B cell (primary cell): Measurements from ENCODE around the gene FMNL2. TPM values are rescaled to one million over a fixed set of nuclear protein-coding genes. Genes with fewer than 3 reads are reported as not detected.

Source experiments
- ATAC-seq: fragments of 200-7000 bp; cut with Tn5 transposase; one replicate; pipeline ENCODE4 v1.10.0; 2021; ENCODE audit warnings: low read depth, mild to moderate bottlenecking, moderate number of reproducible peaks, moderate library complexity
- CTCF ChIA-PET: fragments of 350-600 bp; sonication (Branson Sonifier 250); formaldehyde crosslinking; loops from one replicate; lab custom pipeline; 2021; ENCODE audit warnings: antibody characterized with exemption, inconsistent platforms; lab: Charles Lee
- POLR2A ChIA-PET: fragments of 350-600 bp; sonication (Branson Sonifier 250); formaldehyde crosslinking; loops from one replicate; lab custom pipeline; 2021; ENCODE audit warnings: antibody characterized with exemption; lab: Charles Lee
- DNase-seq: peaks from one replicate; pipeline ENCODE4 v3.0.0; 2013
- H2AFZ ChIP-seq: 2 replicates; pipeline ENCODE4 v1.6.1; 2012; ENCODE audit warnings: mild to moderate bottlenecking, low read depth, low read length; ENCODE audit not compliant: insufficient read depth, poor library complexity, severe bottlenecking
- H3K27ac ChIP-seq, 2 donors: 1 replicate in 1 of 2; 2 replicates in 1 of 2; pipeline ENCODE4 v1.5.1; 2012 to 2013; ENCODE audit warnings: low read length in 2 of 2, mild to moderate bottlenecking in 2 of 2, moderate library complexity in 1 of 2
- H3K27me3 ChIP-seq, 4 experiments: fragments of 200-600 bp in 1 of 4; sonication (generic) in 1 of 4; replicated peaks in 1 of 4; 1 replicate in 2 of 4; 2 replicates in 2 of 4; pipeline versions ENCODE4 v1.6.1 to v1.7.0; 2013 to 2016; ENCODE audit warnings: low read length in 3 of 4, mild to moderate bottlenecking in 2 of 4, mixed read lengths in 1 of 4, moderate library complexity in 1 of 4; ENCODE audit not compliant: insufficient read depth in 4 of 4, control insufficient read depth in 3 of 4; ENCODE audit errors: control extremely low read depth in 1 of 4
- H3K36me3 ChIP-seq, 2 experiments: replicated peaks in 1 of 2; 1 replicate in 1 of 2; 2 replicates in 1 of 2; pipeline versions ENCODE4 v1.6.1 to v1.7.1; 2013; ENCODE audit warnings: low read length in 1 of 2; ENCODE audit not compliant: insufficient read depth in 2 of 2, control insufficient read depth in 1 of 2; ENCODE audit errors: control extremely low read depth in 1 of 2, extremely low read depth in 1 of 2
- H3K4me1 ChIP-seq, 2 donors: fragments of 200-600 bp in 1 of 2; sonication (generic) in 1 of 2; 1 replicate in 1 of 2; 2 replicates in 1 of 2; pipeline versions ENCODE4 v1.5.1 to v1.6.1; 2013 to 2017; ENCODE audit warnings: low read length in 2 of 2; ENCODE audit not compliant: control insufficient read depth in 2 of 2, insufficient read depth in 2 of 2
- H3K4me2 ChIP-seq: replicated peaks from 2 replicates; pipeline ENCODE3; 2012; ENCODE audit warnings: mild to moderate bottlenecking, low read depth, low read length; ENCODE audit not compliant: poor library complexity, severe bottlenecking
- H3K4me3 ChIP-seq, 5 experiments: fragments of 200-600 bp in 1 of 5; sonication (generic) in 1 of 5; 1 replicate in 3 of 5; 2 replicates in 2 of 5; pipeline versions ENCODE4 v1.5.1 to v1.7.0; 2011 to 2016; ENCODE audit warnings: low read length in 4 of 5, mild to moderate bottlenecking in 4 of 5, low read depth in 2 of 5, control low read depth in 1 of 5, moderate library complexity in 1 of 5; ENCODE audit not compliant: insufficient read depth in 1 of 5; ENCODE audit errors: control extremely low read depth in 1 of 5, extremely low read depth in 1 of 5
- H3K79me2 ChIP-seq: fragments of 200-600 bp; sonication (generic); one replicate; pipeline ENCODE4 v1.6.0; 2016; ENCODE audit warnings: low read length; ENCODE audit not compliant: control insufficient read depth, insufficient read depth
- H3K9ac ChIP-seq: fragments of 200-600 bp; sonication (generic); 2 replicates; pipeline ENCODE4 v1.6.1; 2017; ENCODE audit warnings: mild to moderate bottlenecking, low read length, moderate library complexity
- H3K9me3 ChIP-seq, 3 donors: one replicate each; pipeline versions ENCODE4 v1.6.1 to v1.7.1; 2013; ENCODE audit warnings: low read length in 2 of 3; ENCODE audit not compliant: control insufficient read depth in 2 of 3, insufficient read depth in 1 of 3; ENCODE audit errors: control extremely low read depth in 1 of 3
- H4K20me1 ChIP-seq: 2 replicates; pipeline ENCODE4 v1.6.0; 2012; ENCODE audit warnings: mild to moderate bottlenecking, low read length; ENCODE audit not compliant: insufficient read depth, control insufficient read depth, poor library complexity, severe bottlenecking
- H3K27ac Mint-ChIP-seq: one replicate; pipeline ENCODE4 v1.8.0; 2021; ENCODE audit warnings: mixed read lengths
- H3K27me3 Mint-ChIP-seq: one replicate; pipeline ENCODE4 v1.8.0; 2021; ENCODE audit warnings: mixed read lengths
- H3K4me1 Mint-ChIP-seq: one replicate; pipeline ENCODE4 v1.8.0; 2021; ENCODE audit warnings: mixed read lengths
- H3K4me3 Mint-ChIP-seq: one replicate; pipeline ENCODE4 v1.8.0; 2021; ENCODE audit warnings: mixed read lengths
- H3K9me3 Mint-ChIP-seq: one replicate; pipeline ENCODE4 v1.8.0; 2022; ENCODE audit warnings: mixed read lengths; ENCODE audit not compliant: insufficient read depth
- EZH2 ChIP-seq: IDR thresholded peaks from 2 replicates; pipeline ENCODE4 v1.6.1; 2012; ENCODE audit warnings: borderline replicate concordance, low read depth, mild to moderate bottlenecking, moderate library complexity, low read length; ENCODE audit not compliant: insufficient read depth, poor library complexity, severe bottlenecking
- WGBS: methylation state at CpG from one replicate; pipeline ENCODE4 v1.1.5; 2013; ENCODE audit warnings: missing lambda C conversion rate; ENCODE audit not compliant: insufficient coverage; 5-methylcytosine and 5-hydroxymethylcytosine counted together
- intact Hi-C: fragments of 100-400 bp; cut with micrococcal nuclease; formaldehyde crosslinking; loops from one replicate; pipeline ENCODE4 v1.10.0; 2022
- polyA plus RNA-seq: library from polyadenylated mRNA; depleted of rRNA; stranded (reverse); fragments of >200 nt; gene quantifications from 2 replicates; pipeline ENCODE4 v1.2.3, GENCODE V29; 2012
- total RNA-seq, 2 donors: library from RNA; stranded (reverse); fragments of 120-200 nt in 1 of 2; gene quantifications; 1 replicate in 1 of 2; 2 replicates in 1 of 2; pipeline versions ENCODE4 v1.2.3 to v1.2.4, GENCODE V29; 2013 to 2022
- TF ChIP-seq, protein P1 (sequence below): fragments of 200-600 bp; IDR thresholded peaks from one replicate; pipeline ENCODE4 v1.8.0; 2022; ENCODE audit warnings: antibody characterized with exemption, mild to moderate bottlenecking

Gene FMNL2
- total and polyA plus RNA-seq, 2 donors (not counting 1 experiment from before 2014, with no cell fraction given): 0.73 to 8.8 TPM

GRCh38 chr2:152523091-152523490, 188.1 kb downstream of the FMNL2 start:
- Mint-ChIP-seq H3K4me3 (no peak overlapping the region), H3K9me3 (no peaks in the 10 kb centered on the region), H3K4me1 (no peaks in the 10 kb centered on the region), H3K27ac (no peak overlapping the region), H3K27me3 (no peaks in the 10 kb centered on the region)
- Histone ChIP-seq H3K9me3 (no peaks in the 10 kb centered on the region), H3K4me1 (no peaks in the 10 kb centered on the region), H3K4me2 (no peak overlapping the region), H4K20me1 (no peaks in the 10 kb centered on the region), H3K27ac (no peak overlapping the region), H3K27me3 (no peaks in the 10 kb centered on the region), H2AFZ (no peak overlapping the region), H3K4me3 (no peak overlapping the region), H3K36me3 (no peaks in the 10 kb centered on the region), H3K79me2 (no peaks in the 10 kb centered on the region), H3K9ac (no peak overlapping the region)
- intact Hi-C loops: no loop called here
- POLR2A ChIA-PET: no interaction called here
- no peak for DNase-seq
- CTCF ChIA-PET: no interaction called here
- ATAC-seq: no peak
- TF ChIP-seq, protein P1, sequence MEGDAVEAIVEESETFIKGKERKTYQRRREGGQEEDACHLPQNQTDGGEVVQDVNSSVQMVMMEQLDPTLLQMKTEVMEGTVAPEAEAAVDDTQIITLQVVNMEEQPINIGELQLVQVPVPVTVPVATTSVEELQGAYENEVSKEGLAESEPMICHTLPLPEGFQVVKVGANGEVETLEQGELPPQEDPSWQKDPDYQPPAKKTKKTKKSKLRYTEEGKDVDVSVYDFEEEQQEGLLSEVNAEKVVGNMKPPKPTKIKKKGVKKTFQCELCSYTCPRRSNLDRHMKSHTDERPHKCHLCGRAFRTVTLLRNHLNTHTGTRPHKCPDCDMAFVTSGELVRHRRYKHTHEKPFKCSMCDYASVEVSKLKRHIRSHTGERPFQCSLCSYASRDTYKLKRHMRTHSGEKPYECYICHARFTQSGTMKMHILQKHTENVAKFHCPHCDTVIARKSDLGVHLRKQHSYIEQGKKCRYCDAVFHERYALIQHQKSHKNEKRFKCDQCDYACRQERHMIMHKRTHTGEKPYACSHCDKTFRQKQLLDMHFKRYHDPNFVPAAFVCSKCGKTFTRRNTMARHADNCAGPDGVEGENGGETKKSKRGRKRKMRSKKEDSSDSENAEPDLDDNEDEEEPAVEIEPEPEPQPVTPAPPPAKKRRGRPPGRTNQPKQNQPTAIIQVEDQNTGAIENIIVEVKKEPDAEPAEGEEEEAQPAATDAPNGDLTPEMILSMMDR: no peak
- TF ChIP-seq EZH2: no peak

GRCh38 chr2:152525277-152525838, 190.4 kb downstream of the FMNL2 start:
- no peaks in the 10 kb centered on the region for H3K36me3 ChIP-seq
- no peaks in the 10 kb centered on the region for H4K20me1 ChIP-seq
- no peak for ATAC-seq
- no peaks in the 10 kb centered on the region for H3K9me3 ChIP-seq
- POLR2A ChIA-PET: no interaction called here
- Mint-ChIP-seq H3K27me3 (no peaks in the 10 kb centered on the region), H3K4me1 (no peaks in the 10 kb centered on the region), H3K9me3 (no peaks in the 10 kb centered on the region), H3K4me3 (no peak overlapping the region), H3K27ac (no peak overlapping the region)
- no peak for DNase-seq
- no peak overlapping the region for H3K4me2 ChIP-seq
- CTCF ChIA-PET: interaction anchor here (1.0 kb wide), 1 partner anchor 17 kb away, joined by 3 read pairs; no protein-coding TSS in a partner anchor
- no peak overlapping the region for H3K4me3 ChIP-seq
- no peak overlapping the region for H3K27ac ChIP-seq
- no peaks in the 10 kb centered on the region for H3K4me1 ChIP-seq
- intact Hi-C loops: no loop called here
- TF ChIP-seq, protein P1: no peak
- no peak for TF ChIP-seq EZH2
- no peak overlapping the region for H2AFZ ChIP-seq
- H3K79me2 ChIP-seq: no peaks in the 10 kb centered on the region
- H3K27me3 ChIP-seq: no peaks in the 10 kb centered on the region
- no peak overlapping the region for H3K9ac ChIP-seq
- WGBS: 58% methylated on average over 4 of the region's 6 CpGs
